Neuronal stem cell (in vitro differentiated cells): ENCODE results near the gene KIAA0408.
"Not testable (repeated sequence)": the region's sequence is repeated elsewhere in the genome, so short reads cannot be mapped to it uniquely, and the experiment has no call there.

Source experiments
- DNase-seq: peaks from one replicate; pipeline ENCODE4 v3.0.0-alpha.2; 2013; ENCODE audit warnings: low spot score
- H2AFZ ChIP-seq: one replicate; pipeline ENCODE4 v1.6.1; 2013; ENCODE audit warnings: mild to moderate bottlenecking, low read length, inconsistent platforms
- H2AK5ac ChIP-seq: 2 replicates; pipeline ENCODE4 v1.6.1; 2013; ENCODE audit warnings: low read depth, mild to moderate bottlenecking, inconsistent platforms, low read length, moderate library complexity, mixed read lengths
- H2BK120ac ChIP-seq: 2 replicates; pipeline ENCODE4 v1.6.1; 2013; ENCODE audit warnings: low read depth, mild to moderate bottlenecking, inconsistent platforms, low read length, moderate library complexity, mixed read lengths
- H2BK12ac ChIP-seq: one replicate; pipeline ENCODE4 v1.6.1; 2013; ENCODE audit warnings: low read length, inconsistent platforms
- H2BK15ac ChIP-seq: 2 replicates; pipeline ENCODE4 v1.6.1; 2013; ENCODE audit warnings: mild to moderate bottlenecking, low read length, inconsistent platforms, mixed read lengths
- H2BK5ac ChIP-seq: one replicate; pipeline ENCODE4 v1.6.1; 2013; ENCODE audit warnings: inconsistent platforms, mild to moderate bottlenecking, low read length, moderate library complexity
- H3K14ac ChIP-seq: one replicate; pipeline ENCODE4 v1.6.1; 2013; ENCODE audit warnings: low read length, inconsistent platforms
- H3K18ac ChIP-seq: 2 replicates; pipeline ENCODE4 v1.6.1; 2013; ENCODE audit warnings: low read length, inconsistent platforms
- H3K23ac ChIP-seq: 2 replicates; pipeline ENCODE4 v1.6.1; 2013; ENCODE audit warnings: low read depth, mild to moderate bottlenecking, mixed read lengths, low read length, inconsistent platforms; ENCODE audit not compliant: poor library complexity
- H3K27ac ChIP-seq: replicated peaks from 3 replicates; pipeline ENCODE4 v1.5.1; 2013; ENCODE audit warnings: low read length, inconsistent platforms
- H3K27me3 ChIP-seq, 3 experiments: 2 replicates each; pipeline ENCODE4 v1.6.1; 2013; ENCODE audit warnings: low read length in 3 of 3, mild to moderate bottlenecking in 2 of 3, inconsistent platforms in 1 of 3, low read depth in 1 of 3, mixed read lengths in 1 of 3, moderate library complexity in 1 of 3; ENCODE audit not compliant: control insufficient read depth in 3 of 3, insufficient read depth in 3 of 3
- H3K36me3 ChIP-seq, 2 donors: replicated peaks in 1 of 2; 2 replicates each; pipeline ENCODE4 v1.6.1; 2013; ENCODE audit warnings: low read length in 2 of 2; ENCODE audit not compliant: control insufficient read depth in 2 of 2, insufficient read depth in 2 of 2
- H3K4ac ChIP-seq: 2 replicates; pipeline ENCODE4 v1.6.1; 2013; ENCODE audit warnings: inconsistent platforms, mild to moderate bottlenecking, low read length, moderate library complexity
- H3K4me1 ChIP-seq, 2 donors: 1 replicate in 1 of 2; 2 replicates in 1 of 2; pipeline ENCODE4 v1.6.1; 2013; ENCODE audit warnings: low read length in 2 of 2, low read depth in 1 of 2; ENCODE audit not compliant: control insufficient read depth in 2 of 2, insufficient read depth in 1 of 2
- H3K4me2 ChIP-seq: one replicate; pipeline ENCODE4 v1.6.1; 2013; ENCODE audit warnings: mild to moderate bottlenecking, low read length, inconsistent platforms; ENCODE audit not compliant: insufficient read depth, poor library complexity, severe bottlenecking
- H3K4me3 ChIP-seq, 2 donors: 2 replicates each; pipeline ENCODE4 v1.5.1; 2013; ENCODE audit warnings: low read length in 2 of 2, mild to moderate bottlenecking in 2 of 2, inconsistent platforms in 1 of 2, moderate library complexity in 1 of 2
- H3K79me1 ChIP-seq: one replicate; pipeline ENCODE4 v1.6.1; 2013; ENCODE audit warnings: low read depth, mild to moderate bottlenecking, inconsistent platforms, low read length, moderate library complexity
- H3K9ac ChIP-seq: one replicate; pipeline ENCODE4 v1.6.1; 2013; ENCODE audit warnings: mild to moderate bottlenecking, low read depth, low read length, inconsistent platforms; ENCODE audit not compliant: poor library complexity
- H3K9me3 ChIP-seq, 2 donors: replicated peaks in 1 of 2; 2 replicates each; pipeline versions ENCODE3 to v1.6.1; 2013; ENCODE audit warnings: low read length in 2 of 2, mild to moderate bottlenecking in 2 of 2, inconsistent platforms in 1 of 2, low read depth in 1 of 2, mixed read lengths in 1 of 2, moderate library complexity in 1 of 2; ENCODE audit not compliant: control insufficient read depth in 2 of 2, insufficient read depth in 1 of 2
- H4K8ac ChIP-seq: one replicate; pipeline ENCODE4 v1.6.1; 2013; ENCODE audit warnings: low read depth, mild to moderate bottlenecking, inconsistent platforms, low read length, moderate library complexity
- H4K91ac ChIP-seq: one replicate; pipeline ENCODE4 v1.6.1; 2013; ENCODE audit warnings: low read length, low read depth, mild to moderate bottlenecking, inconsistent platforms; ENCODE audit not compliant: poor library complexity
- WGBS, 2 donors: extraction: QIAGEN DNeasy Blood & Tissue Kit; methylation state at CpG; one replicate each; pipeline ENCODE4 v1.1.7; 2013; ENCODE audit warnings: missing lambda C conversion rate in 2 of 2, mixed read lengths in 1 of 2; ENCODE audit not compliant: insufficient read length in 2 of 2, insufficient replicate concordance in 1 of 2; ENCODE audit errors: extremely low coverage in 2 of 2; 5-methylcytosine and 5-hydroxymethylcytosine counted together

Gene KIAA0408

DNA sequence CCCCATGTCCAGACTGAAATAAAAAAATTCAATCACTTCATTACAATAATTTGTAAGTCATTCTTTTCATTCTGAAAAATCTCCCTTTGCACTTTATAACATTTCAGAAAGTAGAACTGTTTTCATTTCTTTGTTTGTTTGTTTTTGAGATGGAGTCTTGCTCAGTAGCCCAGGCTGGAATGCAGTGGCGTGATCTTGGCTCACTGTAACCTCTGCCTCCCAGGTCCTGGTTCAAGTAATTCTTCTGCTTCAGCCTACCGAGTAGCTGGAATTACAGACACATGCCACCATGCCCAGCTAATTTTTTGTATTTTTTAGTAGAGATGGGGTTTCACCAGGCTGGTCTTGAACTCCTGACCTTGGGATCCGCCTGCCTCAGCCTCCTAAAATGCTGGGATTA is 38.0 kb downstream of the KIAA0408 start:
- H2BK12ac ChIP-seq, H3K9me3 ChIP-seq, H3K4ac ChIP-seq, H3K36me3 ChIP-seq, H3K9ac ChIP-seq, H3K79me1 ChIP-seq, H4K8ac ChIP-seq, H4K91ac ChIP-seq, H3K23ac ChIP-seq, H2AK5ac ChIP-seq, H3K4me3 ChIP-seq, DNase-seq, H2BK15ac ChIP-seq, H3K4me2 ChIP-seq, H3K4me1 ChIP-seq, H2BK5ac ChIP-seq, H3K27me3 ChIP-seq, H3K18ac ChIP-seq, H2AFZ ChIP-seq, H2BK120ac ChIP-seq, H3K14ac ChIP-seq, H3K27ac ChIP-seq: not testable (repeated sequence)
- no CpG with 5 or more reads among the region's 3 CpGs for WGBS, 2 donors

DNA sequence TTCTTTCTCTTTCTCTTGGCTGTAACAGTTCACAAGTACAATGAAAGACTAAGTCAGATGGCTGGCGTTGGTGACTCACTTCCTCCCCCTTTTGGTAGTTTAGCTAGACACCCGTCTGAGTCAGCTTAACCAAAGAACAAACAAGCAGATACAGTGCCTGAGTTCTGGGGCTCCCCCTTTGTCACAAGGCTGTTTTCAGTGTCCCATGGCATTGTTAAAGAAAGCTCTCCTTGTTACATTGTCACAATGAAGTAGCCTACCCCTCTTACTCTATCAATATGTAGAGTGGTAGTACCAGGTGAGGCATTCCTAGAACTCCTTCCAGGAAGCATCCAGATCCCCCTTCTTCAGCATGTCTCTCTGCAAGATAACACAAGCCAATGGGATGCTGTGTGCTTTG is 38.6 kb downstream of the KIAA0408 start:
- Histone ChIP-seq H2BK15ac (no peak overlapping the region), H3K27me3 (no peaks in the 10 kb centered on the region), H3K23ac (no peak overlapping the region), H4K8ac (no peak overlapping the region), H3K9ac (no peak overlapping the region), H3K4me2 (no peak overlapping the region), H3K36me3 (no peaks in the 10 kb centered on the region), H3K4me1 (peaks cover 0 to 2% of the 10 kb centered on the region in 2 donors), H2BK5ac (no peak overlapping the region), H3K18ac (no peak overlapping the region), H3K79me1 (no peaks in the 10 kb centered on the region), H3K4me3 (no peak overlapping the region), H4K91ac (no peak overlapping the region), H3K4ac (no peak overlapping the region), H2AFZ (peak overlapping the region; percentile 8), H3K9me3 (no peaks in the 10 kb centered on the region), H2BK120ac (no peak overlapping the region), H3K27ac (no peak overlapping the region), H2AK5ac (no peak overlapping the region), H3K14ac (no peak overlapping the region), H2BK12ac (no peak overlapping the region)
- no CpG with 5 or more reads among the region's 2 CpGs for WGBS, 2 donors
- peak; percentile 45 for DNase-seq

DNA sequence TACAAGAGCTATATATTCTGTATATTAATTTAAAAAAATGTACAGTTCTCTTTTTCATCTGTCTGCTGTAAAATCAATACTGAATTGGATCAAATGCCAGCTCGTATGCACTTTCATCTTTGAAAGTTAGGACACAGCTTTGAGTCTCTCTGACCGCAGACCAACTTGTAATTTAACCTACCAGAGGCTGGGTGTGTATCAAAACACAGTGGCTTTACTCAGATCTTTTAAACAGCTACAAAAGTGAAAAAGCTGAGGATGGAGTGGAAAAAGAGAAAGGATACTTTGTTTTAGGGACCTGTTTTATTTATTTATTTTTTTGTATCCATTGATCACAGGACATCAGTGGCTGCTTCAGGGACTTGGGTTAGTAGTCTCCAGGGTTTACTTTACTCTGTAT is 44.1 kb downstream of the KIAA0408 start:
- H3K23ac ChIP-seq = no peak overlapping the region
- H3K9me3 ChIP-seq = no peaks in the 10 kb centered on the region
- H2BK15ac ChIP-seq = no peak overlapping the region
- H2BK5ac ChIP-seq = no peak overlapping the region
- no peaks in the 10 kb centered on the region for H3K36me3 ChIP-seq
- H4K8ac ChIP-seq = no peak overlapping the region
- H2BK120ac ChIP-seq = no peak overlapping the region
- no peak overlapping the region for H2BK12ac ChIP-seq
- H3K4ac ChIP-seq = no peak overlapping the region
- no peaks in the 10 kb centered on the region for H3K27me3 ChIP-seq
- no CpG with 5 or more reads among the region's 2 CpGs for WGBS, 2 donors
- no peak for DNase-seq
- no peak overlapping the region for H3K9ac ChIP-seq
- H3K14ac ChIP-seq = no peak overlapping the region
- H3K4me2 ChIP-seq = no peak overlapping the region
- no peak overlapping the region for H3K4me3 ChIP-seq
- no peak overlapping the region for H4K91ac ChIP-seq
- no peak overlapping the region for H2AK5ac ChIP-seq
- H3K4me1 ChIP-seq = peaks cover 0 to 2% of the 10 kb centered on the region in 2 donors
- H2AFZ ChIP-seq = no peak overlapping the region
- no peak overlapping the region for H3K18ac ChIP-seq
- H3K27ac ChIP-seq = no peak overlapping the region
- no peaks in the 10 kb centered on the region for H3K79me1 ChIP-seq

DNA sequence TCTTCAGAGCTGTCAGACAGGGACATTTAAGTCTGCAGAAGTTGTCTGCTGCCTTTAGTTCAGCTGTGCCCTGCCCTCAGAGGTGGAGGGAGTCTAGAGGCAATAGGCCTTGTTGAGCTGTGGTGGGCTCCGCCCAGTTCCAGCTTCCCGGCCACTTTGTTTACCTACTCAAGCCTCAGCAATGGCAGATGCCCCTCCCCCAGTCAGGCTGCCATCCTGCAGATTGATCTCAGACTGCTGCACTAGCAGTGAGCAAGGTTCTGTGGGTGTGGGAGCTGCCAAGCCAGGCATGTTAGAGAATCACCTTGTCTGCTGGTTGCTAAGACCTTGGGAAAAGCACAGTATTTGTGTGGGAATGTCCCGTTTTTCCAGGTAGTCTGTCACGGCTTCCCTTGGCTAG is 46.1 kb downstream of the KIAA0408 start:
- H3K23ac ChIP-seq, H3K4ac ChIP-seq, H4K91ac ChIP-seq, H3K4me2 ChIP-seq, H2AK5ac ChIP-seq, H2BK15ac ChIP-seq, H3K27ac ChIP-seq, H3K4me1 ChIP-seq, H2BK120ac ChIP-seq, H3K4me3 ChIP-seq, H3K79me1 ChIP-seq, H3K36me3 ChIP-seq, H2AFZ ChIP-seq, H3K9ac ChIP-seq, H2BK12ac ChIP-seq, H2BK5ac ChIP-seq, H3K9me3 ChIP-seq, H4K8ac ChIP-seq, DNase-seq, H3K18ac ChIP-seq, H3K14ac ChIP-seq, H3K27me3 ChIP-seq: not testable (repeated sequence)
- WGBS, 2 donors = no CpG with 5 or more reads among the region's 4 CpGs
